Breast epithelium (tissue), 4 donors: ENCODE data around the gene SLC18B1. TPM values are rescaled to one million over a fixed set of nuclear protein-coding genes. Genes with fewer than 3 reads are reported as not detected.
"Not testable (repeated sequence)": the region's sequence is repeated elsewhere in the genome, so short reads cannot be mapped to it uniquely, and the experiment has no call there.

Source experiments
- DNase-seq, 2 donors: peaks; one replicate each; pipeline ENCODE4 v3.0.0-alpha.2; 2019; ENCODE audit warnings: low spot score in 2 of 2
- H3K27ac ChIP-seq, 2 donors: fragments of 200-600 bp; sonication (generic) in 1 of 2; one replicate each; pipeline ENCODE4 v1.5.1; 2016 to 2019; ENCODE audit warnings: mild to moderate bottlenecking in 1 of 2
- H3K27me3 ChIP-seq, 2 donors: fragments of 200-600 bp; sonication (generic) in 1 of 2; one replicate each; pipeline versions ENCODE4 v1.5.1 to v1.6.0; 2017 to 2019; ENCODE audit warnings: control low read depth in 1 of 2, mild to moderate bottlenecking in 1 of 2
- H3K36me3 ChIP-seq: fragments of 200-600 bp; one replicate; pipeline ENCODE4 v1.5.1; 2019
- H3K4me1 ChIP-seq, 2 donors: fragments of 200-600 bp; sonication (generic); one replicate each; pipeline ENCODE4 v1.5.1; 2016 to 2019; ENCODE audit warnings: control low read depth in 1 of 2
- H3K4me3 ChIP-seq, 3 donors: fragments of 200-600 bp; sonication (generic); 1 replicate in 2 of 3; 2 replicates in 1 of 3; pipeline ENCODE4 v1.5.1; 2016 to 2019; ENCODE audit warnings: mild to moderate bottlenecking in 3 of 3, moderate library complexity in 2 of 3
- H3K9me3 ChIP-seq, 2 donors: fragments of 200-600 bp; sonication (generic) in 1 of 2; one replicate each; pipeline ENCODE4 v1.5.1; 2016 to 2019; ENCODE audit warnings: control low read depth in 1 of 2
- CTCF ChIP-seq, 3 donors: fragments of 450-650 bp; IDR thresholded peaks; one replicate each; pipeline ENCODE4 v1.5.1; 2016 to 2017; ENCODE audit warnings: antibody characterized with exemption in 3 of 3, mild to moderate bottlenecking in 3 of 3, moderate library complexity in 3 of 3
- POLR2A ChIP-seq: fragments of 450-650 bp; IDR thresholded peaks from one replicate; pipeline ENCODE4 v1.6.1; 2016; ENCODE audit warnings: antibody characterized with exemption, mild to moderate bottlenecking, moderate library complexity
- POLR2AphosphoS5 ChIP-seq, 3 donors: sonication (generic); formaldehyde crosslinking; IDR thresholded peaks; one replicate each; pipeline ENCODE4 v1.6.1; 2017; ENCODE audit warnings: antibody characterized with exemption in 3 of 3
- intact Hi-C: fragments of 100-400 bp; cut with DNase I; formaldehyde crosslinking; loops from one replicate; pipeline ENCODE4 v1.15.1; 2023; ENCODE audit warnings: low total_unique reads
- total RNA-seq, 3 donors: library from RNA; depleted of rRNA; stranded (reverse); fragments of >200 nt; gene quantifications; one replicate each; pipeline ENCODE4 v1.1.0, GENCODE V29; 2016

The SLC18B1 gene
- total RNA-seq, 3 donors from 2014 or later, result 8.2 to 14.6 (median 14.1) TPM

GRCh38 chr6:132785936-132786335, 12.5 kb downstream of the SLC18B1 start:
- DNase-seq, result no peak
- Histone ChIP-seq H3K4me3 (no peak overlapping the region), H3K9me3 (no peaks in the 10 kb centered on the region), H3K27ac (no peak overlapping the region), H3K4me1 (no peaks in the 10 kb centered on the region), H3K27me3 (no peaks in the 10 kb centered on the region), H3K36me3 (no peaks in the 10 kb centered on the region)
- intact Hi-C loops, result no loop called here
- TF ChIP-seq CTCF (IDR thresholded peaks at IDR 0.05) (no peak), POLR2A (no peak), POLR2AphosphoS5 (IDR thresholded peaks at IDR 0.05) (no peak)

- no peak for DNase-seq
- no peaks in the 10 kb centered on the region for H3K27me3 ChIP-seq
- intact Hi-C loops, result no loop called here
- H3K27ac ChIP-seq, result no peak overlapping the region
- TF ChIP-seq POLR2A (no peak), CTCF (IDR thresholded peaks at IDR 0.05) (peak in 1 of 3 donors; percentile 18)
- H3K36me3 ChIP-seq, result no peaks in the 10 kb centered on the region
- H3K4me3 ChIP-seq, result no peak overlapping the region
- no peaks in the 10 kb centered on the region for H3K4me1 ChIP-seq
- H3K9me3 ChIP-seq, result no peaks in the 10 kb centered on the region
Measured at GRCh38 chr6:132780770-132781371, 17.6 kb downstream of the SLC18B1 start.

- H3K4me1 ChIP-seq, H3K27ac ChIP-seq, H3K9me3 ChIP-seq, H3K4me3 ChIP-seq, intact Hi-C loops, H3K27me3 ChIP-seq, DNase-seq, H3K36me3 ChIP-seq: not testable (repeated sequence)
Measured at GRCh38 chr6:132777881-132778280, 20.6 kb downstream of the SLC18B1 start.

GRCh38 chr6:132768051-132768517, 30.4 kb downstream of the SLC18B1 start:
- no peaks in the 10 kb centered on the region for H3K27me3 ChIP-seq
- H3K4me3 ChIP-seq, result no peak overlapping the region
- DNase-seq, result no peak
- H3K9me3 ChIP-seq, result no peaks in the 10 kb centered on the region
- intact Hi-C loops, result no loop called here
- no peak overlapping the region for H3K27ac ChIP-seq
- no peaks in the 10 kb centered on the region for H3K4me1 ChIP-seq
- TF ChIP-seq POLR2AphosphoS5 (IDR thresholded peaks at IDR 0.05), result no peak
- TF ChIP-seq CTCF (IDR thresholded peaks at IDR 0.05), result peak in 2 of 3 donors; percentile 30 to 43
- peaks cover 5% of the 10 kb centered on the region for H3K36me3 ChIP-seq

- no peak for DNase-seq
- no peaks in the 10 kb centered on the region for H3K36me3 ChIP-seq
- no peak overlapping the region for H3K27ac ChIP-seq
- no peaks in the 10 kb centered on the region for H3K9me3 ChIP-seq
- H3K27me3 ChIP-seq, result no peaks in the 10 kb centered on the region
- TF ChIP-seq CTCF (IDR thresholded peaks at IDR 0.05) (no peak), POLR2A (no peak), POLR2AphosphoS5 (IDR thresholded peaks at IDR 0.05) (no peak)
- no peaks in the 10 kb centered on the region for H3K4me1 ChIP-seq
- intact Hi-C loops, result no loop called here
- no peak overlapping the region for H3K4me3 ChIP-seq
Measured at GRCh38 chr6:132765560-132765959, 32.9 kb downstream of the SLC18B1 start.

GRCh38 chr6:132764370-132764769, 34.1 kb downstream of the SLC18B1 start:
- Histone ChIP-seq H3K27me3 (no peaks in the 10 kb centered on the region), H3K27ac (no peak overlapping the region), H3K4me3 (no peak overlapping the region), H3K36me3 (no peaks in the 10 kb centered on the region), H3K4me1 (no peaks in the 10 kb centered on the region), H3K9me3 (no peaks in the 10 kb centered on the region)
- intact Hi-C loops, result no loop called here
- DNase-seq, result no peak
- TF ChIP-seq CTCF (IDR thresholded peaks at IDR 0.05) (no peak), POLR2A (no peak), POLR2AphosphoS5 (IDR thresholded peaks at IDR 0.05) (no peak)
